Ascending aorta (tissue), 2 donors: ENCODE measurements around the gene SERPINE1. TPM values are rescaled to one million over a fixed set of nuclear protein-coding genes. Genes with fewer than 3 reads are reported as not detected.

Experiments
- DNase-seq, 2 donors: peaks; one replicate each; pipeline ENCODE4 v3.0.0-alpha.2; 2019; ENCODE audit warnings: low spot score in 2 of 2
- H3K27ac ChIP-seq, 2 donors: fragments of 200-600 bp; sonication (generic); one replicate each; pipeline ENCODE4 v1.5.1; 2016 to 2017; ENCODE audit warnings: mild to moderate bottlenecking in 1 of 2
- H3K27me3 ChIP-seq: fragments of 200-600 bp; sonication (generic); one replicate; pipeline ENCODE4 v1.5.1; 2017
- H3K36me3 ChIP-seq, 2 donors: fragments of 200-600 bp; sonication (generic); one replicate each; pipeline ENCODE4 v1.5.1; 2016
- H3K4me1 ChIP-seq, 2 donors: fragments of 200-600 bp; sonication (generic); one replicate each; pipeline ENCODE4 v1.5.1; 2016 to 2017; ENCODE audit warnings: mild to moderate bottlenecking in 1 of 2
- H3K4me3 ChIP-seq, 2 donors: fragments of 200-600 bp; sonication (generic); one replicate each; pipeline ENCODE4 v1.5.1; 2016 to 2017; ENCODE audit warnings: mild to moderate bottlenecking in 1 of 2
- H3K9me3 ChIP-seq, 2 donors: fragments of 200-600 bp; sonication (generic); one replicate each; pipeline ENCODE4 v1.5.1; 2016
- intact Hi-C: fragments of 100-400 bp; cut with DNase I; formaldehyde crosslinking; loops from one replicate; pipeline ENCODE4 v1.15.1; 2023
- total RNA-seq: library from RNA; depleted of rRNA; stranded (reverse); fragments of >200 nt; gene quantifications from one replicate; pipeline ENCODE4 v1.1.0, GENCODE V29; 2016
- TF ChIP-seq, protein P1 (sequence below), 3 experiments: fragments of 200-600 bp in 2 of 3; fragments of 450-650 bp in 1 of 3; sonication (generic) in 2 of 3; IDR thresholded peaks; one replicate each; pipeline ENCODE4 v1.5.1; 2016 to 2019; ENCODE audit warnings: antibody characterized with exemption in 3 of 3, mild to moderate bottlenecking in 1 of 3, moderate library complexity in 1 of 3

SERPINE1 gene
- total RNA-seq, 1 donor from 2014 or later: 1,267 TPM

DNA sequence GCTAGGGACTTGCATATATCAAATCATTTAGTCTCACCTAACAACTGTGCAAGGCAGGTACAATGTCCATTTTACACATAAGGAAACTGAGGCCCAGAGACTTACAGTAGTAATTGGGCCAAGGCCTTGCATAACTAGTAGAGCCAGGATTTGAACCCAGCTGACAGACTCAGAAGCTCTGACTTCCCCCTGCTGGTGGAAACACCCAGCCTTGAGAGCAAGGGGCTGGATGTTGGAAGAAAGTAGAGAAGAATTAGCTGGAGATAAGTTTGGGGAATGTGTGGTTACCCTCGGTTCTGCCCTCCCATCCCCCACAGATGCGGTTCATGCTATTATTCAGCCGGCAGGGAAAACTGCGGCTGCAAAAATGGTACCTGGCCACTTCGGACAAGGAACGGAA lies 29.4 kb downstream of the SERPINE1 start:
- TF ChIP-seq, protein P1, sequence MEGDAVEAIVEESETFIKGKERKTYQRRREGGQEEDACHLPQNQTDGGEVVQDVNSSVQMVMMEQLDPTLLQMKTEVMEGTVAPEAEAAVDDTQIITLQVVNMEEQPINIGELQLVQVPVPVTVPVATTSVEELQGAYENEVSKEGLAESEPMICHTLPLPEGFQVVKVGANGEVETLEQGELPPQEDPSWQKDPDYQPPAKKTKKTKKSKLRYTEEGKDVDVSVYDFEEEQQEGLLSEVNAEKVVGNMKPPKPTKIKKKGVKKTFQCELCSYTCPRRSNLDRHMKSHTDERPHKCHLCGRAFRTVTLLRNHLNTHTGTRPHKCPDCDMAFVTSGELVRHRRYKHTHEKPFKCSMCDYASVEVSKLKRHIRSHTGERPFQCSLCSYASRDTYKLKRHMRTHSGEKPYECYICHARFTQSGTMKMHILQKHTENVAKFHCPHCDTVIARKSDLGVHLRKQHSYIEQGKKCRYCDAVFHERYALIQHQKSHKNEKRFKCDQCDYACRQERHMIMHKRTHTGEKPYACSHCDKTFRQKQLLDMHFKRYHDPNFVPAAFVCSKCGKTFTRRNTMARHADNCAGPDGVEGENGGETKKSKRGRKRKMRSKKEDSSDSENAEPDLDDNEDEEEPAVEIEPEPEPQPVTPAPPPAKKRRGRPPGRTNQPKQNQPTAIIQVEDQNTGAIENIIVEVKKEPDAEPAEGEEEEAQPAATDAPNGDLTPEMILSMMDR (IDR thresholded peaks at IDR 0.05): no peak
- Histone ChIP-seq H3K36me3 (peaks cover 8 to 37% of the 10 kb centered on the region in 2 donors), H3K27ac (no peak overlapping the region), H3K4me1 (peaks cover 3% of the 10 kb centered on the region in 2 donors), H3K27me3 (no peaks in the 10 kb centered on the region), H3K4me3 (no peak overlapping the region), H3K9me3 (no peaks in the 10 kb centered on the region)
- intact Hi-C loops: no loop called here
- no peak for DNase-seq

DNA sequence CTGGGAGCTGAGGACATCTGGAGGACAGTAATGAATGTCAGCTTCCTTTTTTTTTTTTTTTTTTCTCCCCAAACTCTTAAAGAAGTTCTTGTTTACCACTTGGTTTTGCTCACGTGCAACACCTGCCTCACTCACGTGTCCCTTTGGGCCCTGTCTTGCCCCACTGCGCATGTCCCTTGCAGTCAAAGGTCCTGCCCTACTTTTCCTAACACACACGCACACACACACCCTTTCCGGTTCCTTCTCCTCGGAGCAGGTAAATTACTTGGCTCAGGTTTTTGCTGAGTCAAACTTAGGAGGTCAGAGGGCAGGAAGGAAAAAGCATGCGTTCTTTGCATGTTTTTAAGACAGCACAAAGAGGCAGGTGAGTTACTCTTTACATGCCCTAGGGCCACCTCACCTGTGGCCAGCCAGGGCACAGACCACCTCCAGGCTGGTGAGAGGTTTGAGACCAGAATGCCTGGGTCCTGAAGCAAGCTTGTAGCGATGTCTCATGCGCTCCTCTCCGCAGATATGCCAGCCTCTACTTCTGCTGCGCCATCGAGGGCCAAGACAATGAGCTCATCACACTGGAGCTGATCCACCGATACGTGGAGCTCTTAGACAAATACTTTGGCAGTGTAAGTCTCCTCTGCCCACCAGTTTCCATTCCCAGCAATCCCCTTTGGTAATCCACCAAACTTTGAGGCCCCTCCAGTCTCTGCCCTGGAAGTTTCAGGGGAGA lies 30.1 kb downstream of the SERPINE1 start:
- Histone ChIP-seq H3K36me3 (peaks cover 8 to 37% of the 10 kb centered on the region in 2 donors), H3K9me3 (no peaks in the 10 kb centered on the region), H3K4me3 (no peak overlapping the region), H3K4me1 (peaks cover 3% of the 10 kb centered on the region in 2 donors), H3K27me3 (peaks cover 3% of the 10 kb centered on the region), H3K27ac (no peak overlapping the region)
- no peak for DNase-seq
- intact Hi-C loops: no loop called here
- TF ChIP-seq, protein P1 (IDR thresholded peaks at IDR 0.05): no peak

DNA sequence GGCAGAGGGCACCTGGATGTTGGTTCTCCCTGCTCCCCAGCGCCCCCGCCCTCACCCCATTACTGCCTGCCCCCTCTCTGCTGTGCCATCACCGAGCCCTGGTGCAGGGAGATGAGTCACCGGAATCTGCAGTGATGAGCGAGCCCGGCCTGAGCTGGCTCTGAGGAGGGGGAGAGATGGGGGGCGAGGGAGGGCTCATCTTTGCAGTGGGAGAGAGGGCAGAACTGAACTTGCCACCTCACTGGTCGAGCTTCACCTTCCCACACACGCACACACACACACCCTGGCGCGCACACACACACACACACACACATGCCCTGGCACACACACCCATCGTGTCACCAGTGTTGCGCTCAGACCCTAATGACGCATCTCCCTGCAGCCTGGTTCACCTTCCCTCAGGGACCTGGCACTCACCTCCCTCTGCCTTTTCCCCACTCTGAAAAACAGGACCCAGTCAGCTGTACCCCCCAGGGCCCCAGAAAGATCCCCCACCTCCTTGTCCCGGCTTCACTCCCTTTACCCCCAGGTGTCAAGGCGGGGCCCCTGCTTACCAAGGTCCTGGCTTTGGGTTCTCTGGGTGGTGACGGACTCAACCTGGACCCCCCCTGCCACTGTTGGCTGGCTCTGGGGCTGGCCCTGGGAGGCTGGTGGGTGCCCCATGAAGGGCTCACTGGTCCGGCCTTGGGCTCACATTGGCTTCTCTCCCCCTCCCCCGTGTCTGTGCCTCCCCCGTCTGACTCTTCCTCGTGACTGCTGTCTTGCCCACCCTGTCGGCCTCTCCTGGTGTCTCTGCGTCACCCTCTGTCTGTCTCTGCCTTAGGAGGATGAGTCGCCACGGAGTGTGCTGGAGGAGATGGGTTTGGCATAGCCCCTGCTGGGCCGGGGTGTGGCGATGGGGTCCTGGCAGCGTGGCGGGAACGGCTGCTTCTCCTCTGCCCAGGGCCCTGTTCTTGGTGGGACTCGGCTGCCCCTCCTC lies 33.1 kb downstream of the SERPINE1 start:
- Histone ChIP-seq H3K27ac (no peak overlapping the region), H3K4me3 (no peak overlapping the region), H3K36me3 (peaks cover 8 to 37% of the 10 kb centered on the region in 2 donors), H3K27me3 (peaks cover 27% of the 10 kb centered on the region), H3K4me1 (peaks cover 24 to 26% of the 10 kb centered on the region in 2 donors), H3K9me3 (no peaks in the 10 kb centered on the region)
- intact Hi-C loops: no loop called here
- no peak for DNase-seq
- TF ChIP-seq, protein P1 (IDR thresholded peaks at IDR 0.05): no peak

DNA sequence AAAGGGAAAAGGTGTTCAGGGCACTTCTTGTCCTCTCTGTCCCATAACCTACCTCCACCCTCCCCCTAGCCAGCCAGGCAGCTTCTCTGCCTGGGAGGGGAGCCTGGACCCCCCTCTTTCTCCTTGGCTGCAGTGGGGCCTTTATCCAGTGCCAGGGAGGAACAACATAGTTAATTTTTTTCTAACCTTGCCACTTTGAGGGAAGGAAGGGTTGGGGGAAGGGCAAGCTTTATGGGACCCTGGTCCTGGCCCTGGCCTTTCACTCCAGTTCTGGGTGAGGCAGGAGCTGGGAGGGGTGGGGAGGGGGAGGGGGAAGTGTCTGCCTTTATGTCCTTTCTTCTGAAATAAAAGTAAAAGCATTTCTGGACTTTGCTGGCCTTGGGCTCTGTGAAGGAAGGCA lies 34.0 kb downstream of the SERPINE1 start:
- Histone ChIP-seq H3K36me3 (peaks cover 8 to 37% of the 10 kb centered on the region in 2 donors), H3K27ac (no peak overlapping the region), H3K9me3 (no peaks in the 10 kb centered on the region), H3K4me3 (no peak overlapping the region), H3K27me3 (peaks cover 32% of the 10 kb centered on the region), H3K4me1 (peaks cover 23 to 30% of the 10 kb centered on the region in 2 donors)
- DNase-seq: no peak
- TF ChIP-seq, protein P1 (IDR thresholded peaks at IDR 0.05): no peak
- intact Hi-C loops: no loop called here

DNA sequence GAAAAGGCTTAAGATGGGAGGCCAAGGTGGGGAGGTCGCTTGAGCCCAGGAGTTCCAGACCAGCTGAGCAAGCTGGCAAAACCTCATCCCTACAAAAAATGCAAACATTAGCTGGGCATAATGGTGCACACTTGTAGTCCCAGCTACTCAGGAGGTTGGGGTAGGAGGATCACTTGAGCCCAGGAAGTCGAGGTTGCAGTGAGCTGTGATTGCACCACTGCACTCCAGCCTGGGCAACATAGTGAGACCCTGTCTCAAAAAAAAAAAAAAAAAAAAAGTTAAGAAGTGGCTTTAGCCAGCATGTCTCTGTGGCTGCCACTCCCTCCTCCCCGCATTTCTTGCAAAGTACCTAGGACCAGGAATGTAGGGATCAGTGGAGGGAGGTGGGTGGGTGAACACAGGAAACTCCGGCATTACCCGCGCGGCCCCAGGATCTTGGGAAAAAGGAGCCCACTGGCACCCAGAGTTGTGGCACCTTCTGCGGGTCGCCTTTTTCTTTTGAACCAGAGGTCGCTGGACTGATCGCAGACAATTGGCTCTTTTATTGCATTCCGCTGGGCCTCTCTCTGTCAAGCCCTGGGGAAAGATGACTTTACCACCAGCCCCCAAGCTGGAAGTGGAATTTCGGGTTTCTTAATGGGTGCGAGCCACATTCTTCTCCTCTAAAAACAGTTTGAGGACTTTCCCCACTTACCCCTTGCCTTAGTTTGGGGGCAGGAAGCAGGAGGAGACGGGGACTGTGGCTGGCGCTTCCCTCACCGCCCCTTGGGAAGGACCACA lies 35.0 kb downstream of the SERPINE1 start:
- H3K9me3 ChIP-seq: no peaks in the 10 kb centered on the region
- TF ChIP-seq, protein P1 (IDR thresholded peaks at IDR 0.05): no peak
- peaks cover 8 to 36% of the 10 kb centered on the region in 2 donors for H3K36me3 ChIP-seq
- H3K27me3 ChIP-seq: peaks cover 39% of the 10 kb centered on the region
- H3K4me1 ChIP-seq: peaks cover 25 to 31% of the 10 kb centered on the region in 2 donors
- DNase-seq: no peak
- intact Hi-C loops: no loop called here
- no peak overlapping the region for H3K4me3 ChIP-seq
- H3K27ac ChIP-seq: no peak overlapping the region
